A549 (cell line): ENCODE results near the gene PCNP.

Experiments used
- CEBPB ChIP-seq, 2 experiments: fragments of >200 bp in 1 of 2; sonication (Bioruptor Twin) in 1 of 2; formaldehyde crosslinking in 1 of 2; IDR thresholded peaks; 2 replicates each; pipeline ENCODE4 v1.6.1; 2012 to 2016
- CTCF ChIP-seq: fragments of >200 bp; sonication (Bioruptor Twin); formaldehyde crosslinking; IDR thresholded peaks from 3 replicates; pipeline ENCODE4 v1.5.1; 2016
- EP300 ChIP-seq, 2 experiments: fragments of >200 bp; sonication (Bioruptor Twin); formaldehyde crosslinking; IDR thresholded peaks; 2 replicates in 1 of 2; 3 replicates in 1 of 2; pipeline ENCODE4 v1.6.1; 2016 to 2017
- FOSL2 ChIP-seq, 2 experiments: fragments of 450-650 bp in 1 of 2; fragments of >200 bp in 1 of 2; sonication (Bioruptor Twin) in 1 of 2; formaldehyde crosslinking; IDR thresholded peaks; 2 replicates each; pipeline versions ENCODE4 v1.5.0 to v1.6.1; 2016 to 2020; ENCODE audit warnings: mild to moderate bottlenecking in 1 of 2, moderate library complexity in 1 of 2
- POLR2A ChIP-seq: IDR thresholded peaks from 2 replicates; pipeline ENCODE4 v1.6.1; 2012; ENCODE audit warnings: mild to moderate bottlenecking, low read length
- RCOR1 ChIP-seq: fragments of 150-350 bp; IDR thresholded peaks from 2 replicates; pipeline ENCODE4 v1.6.1; 2014; ENCODE audit warnings: antibody characterized with exemption, low read length, low read depth
- SREBF2 ChIP-seq: fragments of 450-650 bp; IDR thresholded peaks from 2 replicates; pipeline ENCODE4 v1.6.1; 2014; ENCODE audit warnings: mild to moderate bottlenecking, moderate library complexity
- ZC3H11A ChIP-seq: fragments of 450-650 bp; IDR thresholded peaks from 2 replicates; pipeline ENCODE4 v1.6.1; 2014; ENCODE audit warnings: antibody characterized with exemption, mild to moderate bottlenecking
- TF ChIP-seq, protein P1 (sequence below): IDR thresholded peaks from 2 replicates; pipeline ENCODE4 v1.6.1; 2012

GRCh38 chr3:101577286-101577685 is 3.3 kb downstream of the PCNP start:
- TF ChIP-seq CTCF (no peak), SREBF2 (no peak), FOSL2 (IDR thresholded peaks at IDR 0.05) (no peak), FOSL2 (CRISPR knock-in tag; IDR thresholded peaks at IDR 0.05) (no peak), EP300 (IDR thresholded peaks at IDR 0.05) (no peak), RCOR1 (no peak), POLR2A (no peak), CEBPB (IDR thresholded peaks at IDR 0.05) (no peak), ZC3H11A (no peak)
- TF ChIP-seq, protein P1, sequence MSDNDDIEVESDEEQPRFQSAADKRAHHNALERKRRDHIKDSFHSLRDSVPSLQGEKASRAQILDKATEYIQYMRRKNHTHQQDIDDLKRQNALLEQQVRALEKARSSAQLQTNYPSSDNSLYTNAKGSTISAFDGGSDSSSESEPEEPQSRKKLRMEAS = no peak
